ENCODE results near the gene CCNDBP1.

The CCNDBP1 gene

DNA sequence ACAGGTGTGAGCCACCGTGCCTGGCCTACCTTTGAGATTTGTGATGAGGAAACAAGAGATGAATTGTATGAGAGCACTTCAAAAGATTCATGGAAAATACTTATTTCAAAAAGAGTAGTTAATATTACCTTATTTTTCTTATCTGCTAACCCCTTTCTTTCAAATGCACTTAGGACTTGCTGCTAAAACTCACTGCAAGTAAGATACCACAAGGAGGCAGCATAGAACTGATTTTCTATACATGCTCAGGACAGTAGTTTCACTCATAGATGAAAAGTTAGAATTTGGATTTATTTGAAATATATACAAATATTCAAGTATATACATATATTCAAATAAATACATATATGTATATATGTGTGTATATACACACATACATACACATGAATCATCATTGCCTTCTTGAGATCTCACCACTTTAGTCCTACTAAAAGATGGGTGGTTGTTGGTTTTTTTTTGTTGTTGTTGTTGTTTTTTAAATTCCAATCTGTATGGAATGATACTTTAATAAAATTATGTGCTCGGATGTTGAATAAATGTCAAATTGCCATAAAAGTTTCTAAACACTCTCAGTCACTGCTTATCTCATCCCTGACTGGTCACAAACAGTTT, 2.4 kb downstream of the CCNDBP1 start:
- TF ChIP-seq, protein P1, sequence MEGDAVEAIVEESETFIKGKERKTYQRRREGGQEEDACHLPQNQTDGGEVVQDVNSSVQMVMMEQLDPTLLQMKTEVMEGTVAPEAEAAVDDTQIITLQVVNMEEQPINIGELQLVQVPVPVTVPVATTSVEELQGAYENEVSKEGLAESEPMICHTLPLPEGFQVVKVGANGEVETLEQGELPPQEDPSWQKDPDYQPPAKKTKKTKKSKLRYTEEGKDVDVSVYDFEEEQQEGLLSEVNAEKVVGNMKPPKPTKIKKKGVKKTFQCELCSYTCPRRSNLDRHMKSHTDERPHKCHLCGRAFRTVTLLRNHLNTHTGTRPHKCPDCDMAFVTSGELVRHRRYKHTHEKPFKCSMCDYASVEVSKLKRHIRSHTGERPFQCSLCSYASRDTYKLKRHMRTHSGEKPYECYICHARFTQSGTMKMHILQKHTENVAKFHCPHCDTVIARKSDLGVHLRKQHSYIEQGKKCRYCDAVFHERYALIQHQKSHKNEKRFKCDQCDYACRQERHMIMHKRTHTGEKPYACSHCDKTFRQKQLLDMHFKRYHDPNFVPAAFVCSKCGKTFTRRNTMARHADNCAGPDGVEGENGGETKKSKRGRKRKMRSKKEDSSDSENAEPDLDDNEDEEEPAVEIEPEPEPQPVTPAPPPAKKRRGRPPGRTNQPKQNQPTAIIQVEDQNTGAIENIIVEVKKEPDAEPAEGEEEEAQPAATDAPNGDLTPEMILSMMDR (conservative IDR thresholded peaks at IDR 0.05; ENCODE audit: low read length) = peak; percentile 69
- no peak for TF ChIP-seq EZH2phosphoT487 (IDR thresholded peaks at IDR 0.05; ENCODE audit: borderline replicate concordance)
- H3F3A ChIP-seq (ENCODE audit: low read depth) = no peaks in the 10 kb centered on the region
- peak overlapping the region; percentile 88 for H3K4me3 ChIP-seq (ENCODE audit: low read length, poor library complexity, severe bottlenecking)
- peaks cover 16% of the 10 kb centered on the region for H3K4me1 ChIP-seq (ENCODE audit: insufficient read depth, low read length, poor library complexity, severe bottlenecking)
- H3K9me3 ChIP-seq (ENCODE audit: insufficient read depth, low read depth, low read length) = no peaks in the 10 kb centered on the region
- peaks cover 30% of the 10 kb centered on the region; the same call in 1 of the 2 replicates for H3K36me3 ChIP-seq (ENCODE audit: insufficient read depth, low read length)
- H4K20me1 ChIP-seq (ENCODE audit: insufficient read depth, low read length, poor library complexity, severe bottlenecking) = peaks cover 19% of the 10 kb centered on the region
- H3K27me3 ChIP-seq (ENCODE audit: insufficient read depth, low read length, poor library complexity, severe bottlenecking) = no peaks in the 10 kb centered on the region
- H2AFZ ChIP-seq (ENCODE audit: low read length) = no peak overlapping the region
- H3K4me2 ChIP-seq (ENCODE audit: low read depth, low read length, poor library complexity, severe bottlenecking) = peak overlapping the region; percentile 87
- peaks cover 25% of the 10 kb centered on the region for H3K79me2 ChIP-seq (ENCODE audit: insufficient read depth, low read length)
- H3K9ac ChIP-seq (ENCODE audit: low read depth, low read length, poor library complexity, severe bottlenecking) = no peak overlapping the region
- no peaks in the 10 kb centered on the region for H3K9me2 ChIP-seq (replicated peaks; ENCODE audit: low read depth, low read length)

DNA sequence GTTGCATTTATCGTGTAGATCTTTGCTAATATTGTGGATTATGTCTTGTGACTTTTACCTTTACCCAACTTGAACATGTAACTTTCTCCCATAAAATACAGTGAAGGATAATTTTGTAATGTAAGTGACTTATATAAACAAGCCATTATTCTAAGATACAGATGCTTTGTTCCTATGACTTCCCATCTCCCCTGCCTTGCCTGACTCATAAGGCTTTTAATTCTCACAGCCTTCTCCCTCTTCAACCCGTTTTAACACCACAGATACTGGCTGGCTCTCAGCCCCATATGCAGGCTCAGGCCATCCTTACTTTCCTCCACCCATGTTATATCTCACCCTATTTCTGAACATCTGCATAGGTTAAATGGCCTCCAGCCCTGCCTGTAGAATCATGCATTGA, 4.1 kb downstream of the CCNDBP1 start:
- Histone ChIP-seq H3K4me1 (ENCODE audit: insufficient read depth, low read length, poor library complexity, severe bottlenecking) (peaks cover 16% of the 10 kb centered on the region), H3K36me3 (ENCODE audit: insufficient read depth, low read length) (peaks cover 34% of the 10 kb centered on the region; the same call in 1 of the 2 replicates), H3K9me3 (ENCODE audit: insufficient read depth, low read depth, low read length) (no peaks in the 10 kb centered on the region), H3K9me2 (replicated peaks; ENCODE audit: low read depth, low read length) (no peaks in the 10 kb centered on the region), H2AFZ (ENCODE audit: low read length) (no peak overlapping the region), H3K27me3 (ENCODE audit: insufficient read depth, low read length, poor library complexity, severe bottlenecking) (no peaks in the 10 kb centered on the region), H3K9ac (ENCODE audit: low read depth, low read length, poor library complexity, severe bottlenecking) (no peak overlapping the region), H3K4me3 (ENCODE audit: low read length, poor library complexity, severe bottlenecking) (no peak overlapping the region), H4K20me1 (ENCODE audit: insufficient read depth, low read length, poor library complexity, severe bottlenecking) (peaks cover 19% of the 10 kb centered on the region), H3K79me2 (ENCODE audit: insufficient read depth, low read length) (peaks cover 25% of the 10 kb centered on the region), H3F3A (ENCODE audit: low read depth) (no peaks in the 10 kb centered on the region), H3K4me2 (ENCODE audit: low read depth, low read length, poor library complexity, severe bottlenecking) (no peak overlapping the region)
- TF ChIP-seq EZH2phosphoT487 (IDR thresholded peaks at IDR 0.05; ENCODE audit: borderline replicate concordance) = no peak
- TF ChIP-seq, protein P1 (conservative IDR thresholded peaks at IDR 0.05; ENCODE audit: low read length) = no peak

DNA sequence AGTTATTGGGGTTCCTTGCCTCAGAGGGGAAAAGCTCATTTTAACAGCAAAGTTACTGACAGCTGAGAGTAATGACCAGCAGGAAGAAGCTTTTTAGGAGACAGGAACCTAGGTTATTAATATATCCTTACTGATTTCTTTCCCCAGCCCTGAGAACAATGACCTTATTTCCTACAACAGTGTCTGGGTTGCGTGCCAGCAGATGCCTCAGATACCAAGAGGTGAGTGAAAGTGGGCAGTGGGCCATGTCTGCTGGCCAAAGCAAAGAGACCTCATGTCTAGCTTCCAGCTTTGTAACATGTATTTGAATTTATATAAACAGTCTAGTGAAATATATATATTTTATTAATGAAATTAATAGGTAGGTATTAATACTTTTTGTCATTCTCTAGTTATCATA, 5.0 kb downstream of the CCNDBP1 start:
- peaks cover 16% of the 10 kb centered on the region for H3K4me1 ChIP-seq (ENCODE audit: insufficient read depth, low read length, poor library complexity, severe bottlenecking)
- no peak overlapping the region for H3K4me2 ChIP-seq (ENCODE audit: low read depth, low read length, poor library complexity, severe bottlenecking)
- peaks cover 41% of the 10 kb centered on the region; the same call in 1 of the 2 replicates for H3K36me3 ChIP-seq (ENCODE audit: insufficient read depth, low read length)

More for the DNA sequence above, 5.0 kb downstream of the CCNDBP1 start:
- Histone ChIP-seq H3K9ac (ENCODE audit: low read depth, low read length, poor library complexity, severe bottlenecking) (no peak overlapping the region), H3K9me3 (ENCODE audit: insufficient read depth, low read depth, low read length) (no peaks in the 10 kb centered on the region), H3K27me3 (ENCODE audit: insufficient read depth, low read length, poor library complexity, severe bottlenecking) (no peaks in the 10 kb centered on the region), H3K4me3 (ENCODE audit: low read length, poor library complexity, severe bottlenecking) (no peak overlapping the region), H3K9me2 (replicated peaks; ENCODE audit: low read depth, low read length) (no peaks in the 10 kb centered on the region), H2AFZ (ENCODE audit: low read length) (no peak overlapping the region), H3F3A (ENCODE audit: low read depth) (no peaks in the 10 kb centered on the region), H4K20me1 (ENCODE audit: insufficient read depth, low read length, poor library complexity, severe bottlenecking) (peaks cover 19% of the 10 kb centered on the region), H3K79me2 (ENCODE audit: insufficient read depth, low read length) (peaks cover 25% of the 10 kb centered on the region)
- TF ChIP-seq, protein P1 (conservative IDR thresholded peaks at IDR 0.05; ENCODE audit: low read length) = no peak
- no peak for TF ChIP-seq EZH2phosphoT487 (IDR thresholded peaks at IDR 0.05; ENCODE audit: borderline replicate concordance)
